HG03196 (cell line): ENCODE measurements around the gene WFIKKN2.
"Not testable (repeated sequence)": the region's sequence is repeated elsewhere in the genome, so short reads cannot be mapped to it uniquely, and the experiment has no call there.

Source experiments
- ATAC-seq: cut with Tn5 transposase; IDR thresholded peaks from one replicate; pipeline ENCODE4 v1.9.1; 2021; ENCODE audit not compliant: unreplicated experiment

The WFIKKN2 gene

GRCh38 chr17:50850640-50851039 lies 15.3 kb downstream of the WFIKKN2 start:
- ATAC-seq: no peak

GRCh38 chr17:50853015-50853615 lies 17.7 kb downstream of the WFIKKN2 start:
- ATAC-seq: no peak

GRCh38 chr17:50853781-50854180 lies 18.4 kb downstream of the WFIKKN2 start:
- ATAC-seq: no peak

- ATAC-seq: no peak
These were observed 20.4 kb downstream of the WFIKKN2 start for GRCh38 chr17:50855708-50856330.

- no peak for ATAC-seq
These were observed 21.0 kb downstream of the WFIKKN2 start for GRCh38 chr17:50856431-50856830.

GRCh38 chr17:50858486-50859225 lies 23.3 kb downstream of the WFIKKN2 start:
- ATAC-seq: no peak

GRCh38 chr17:50859727-50860126 lies 24.3 kb downstream of the WFIKKN2 start:
- not testable (repeated sequence) for ATAC-seq

- ATAC-seq: no peak
These were observed 25.9 kb downstream of the WFIKKN2 start for GRCh38 chr17:50861334-50861676.

GRCh38 chr17:50861822-50862528 lies 26.6 kb downstream of the WFIKKN2 start:
- no peak for ATAC-seq

- no peak for ATAC-seq
These were observed 27.9 kb downstream of the WFIKKN2 start for GRCh38 chr17:50863221-50863843.

- no peak for ATAC-seq
These were observed 28.5 kb downstream of the WFIKKN2 start for GRCh38 chr17:50863931-50864330.

GRCh38 chr17:50864747-50865059 lies 29.3 kb downstream of the WFIKKN2 start:
- no peak for ATAC-seq

- ATAC-seq: peak; percentile 18
These were observed 29.9 kb downstream of the WFIKKN2 start for GRCh38 chr17:50865060-50865867.

GRCh38 chr17:50865868-50866260 lies 30.5 kb downstream of the WFIKKN2 start:
- ATAC-seq: no peak

- peak; percentile 62 for ATAC-seq
These were observed 31.0 kb downstream of the WFIKKN2 start, which contains the start of gene TOB1 for GRCh38 chr17:50866261-50866949. TOB1 (minus strand) TSS chr17:50866354; CDS start chr17:50864017, 2,337 bp downstream.

- peak; percentile 10 for ATAC-seq
These were observed 31.6 kb downstream of the WFIKKN2 start for GRCh38 chr17:50866950-50867362.

GRCh38 chr17:50867363-50868139 lies 32.2 kb downstream of the WFIKKN2 start:
- peak; percentile 34 for ATAC-seq

- ATAC-seq: no peak
These were observed 32.7 kb downstream of the WFIKKN2 start for GRCh38 chr17:50868140-50868438.

- no peak for ATAC-seq
These were observed 33.2 kb downstream of the WFIKKN2 start for GRCh38 chr17:50868602-50869001.
